ENCODE measurements around the gene PRDX2.
A peak's percentile ranks its signal among the peaks of the same experiment; 100 is the strongest.
"Not testable (repeated sequence)": the region's sequence is repeated elsewhere in the genome, so short reads cannot be mapped to it uniquely, and the experiment has no call there.

Gene PRDX2

GRCh38 chr19:12801466-12802266 lies at the start of gene PRDX2, which contains the start of gene THSD8:
TSS of gene PRDX2 (minus strand) at chr19:12801800. CDS start at chr19:12801261, 539 bp downstream.
TSS of gene THSD8 (plus strand) at chr19:12802069. CDS start at chr19:12802072, 3 bp downstream.
- no peaks in the 10 kb centered on the region for H3K9me3 Mint-ChIP-seq
- no peak for TF ChIP-seq CTCF (IDR thresholded peaks at IDR 0.05; ENCODE audit: unreplicated experiment in 3 of 3)
- H3K36me3 Mint-ChIP-seq (ENCODE audit: low read depth), result peaks cover 9% of the 10 kb centered on the region
- peak within 1 kb of the TSS; percentile 78 to 92 (median 89) for H3K4me3 Mint-ChIP-seq
- H3K27ac Mint-ChIP-seq, result peak within 1 kb of the TSS; percentile 35 to 72 (median 68)
- no peaks in the 10 kb centered on the region for H3K27me3 Mint-ChIP-seq (ENCODE audit: low read depth)
- H3K4me1 Mint-ChIP-seq, result peaks cover 22% of the 10 kb centered on the region

GRCh38 chr19:12847159-12848139 lies 45.8 kb upstream of the PRDX2 start:
- no peak overlapping the region for H3K27ac Mint-ChIP-seq
- TF ChIP-seq CTCF (IDR thresholded peaks at IDR 0.05; ENCODE audit: unreplicated experiment in 3 of 3), result peak; percentile 100

GRCh38 chr19:12846613-12847012 lies 45.0 kb upstream of the PRDX2 start:
- not testable (repeated sequence) for H3K4me1 Mint-ChIP-seq; H3K27ac Mint-ChIP-seq; H3K36me3 Mint-ChIP-seq (ENCODE audit: low read depth); H3K4me3 Mint-ChIP-seq; H3K9me3 Mint-ChIP-seq
- H3K27me3 Mint-ChIP-seq (ENCODE audit: low read depth), result peaks cover 12% of the 10 kb centered on the region

More at GRCh38 chr19:12847159-12848139, 45.8 kb upstream of the PRDX2 start:
- Mint-ChIP-seq H3K4me1 (no peaks in the 10 kb centered on the region), H3K36me3 (ENCODE audit: low read depth) (no peaks in the 10 kb centered on the region), H3K27me3 (ENCODE audit: low read depth) (peaks cover 6% of the 10 kb centered on the region), H3K4me3 (peak overlapping the region in 2 of 3 experiments; percentile 51 to 69), H3K9me3 (no peaks in the 10 kb centered on the region)

GRCh38 chr19:12843999-12844732 lies 42.6 kb upstream of the PRDX2 start:
- Mint-ChIP-seq H3K27ac (no peak overlapping the region), H3K4me1 (peaks cover 19% of the 10 kb centered on the region), H3K4me3 (no peak overlapping the region), H3K9me3 (no peaks in the 10 kb centered on the region), H3K27me3 (ENCODE audit: low read depth) (peaks cover 37% of the 10 kb centered on the region), H3K36me3 (ENCODE audit: low read depth) (no peaks in the 10 kb centered on the region)
- no peak for TF ChIP-seq CTCF (IDR thresholded peaks at IDR 0.05; ENCODE audit: unreplicated experiment in 3 of 3)

- H3K27ac Mint-ChIP-seq, result no peak overlapping the region
- no peaks in the 10 kb centered on the region for H3K9me3 Mint-ChIP-seq
- peaks cover 45% of the 10 kb centered on the region for H3K27me3 Mint-ChIP-seq (ENCODE audit: low read depth)
- H3K4me3 Mint-ChIP-seq, result no peak overlapping the region
- TF ChIP-seq CTCF (IDR thresholded peaks at IDR 0.05; ENCODE audit: unreplicated experiment in 3 of 3), result no peak
- peaks cover 22% of the 10 kb centered on the region for H3K4me1 Mint-ChIP-seq
- no peaks in the 10 kb centered on the region for H3K36me3 Mint-ChIP-seq (ENCODE audit: low read depth)
Observed at GRCh38 chr19:12843328-12843727, 41.7 kb upstream of the PRDX2 start.
